Epithelial cell of umbilical artery (primary cell): ENCODE results near the gene GSTM2. TPM values are rescaled to one million over a fixed set of nuclear protein-coding genes. Genes with fewer than 3 reads are reported as not detected.

Experiments used
- total RNA-seq: library from RNA; depleted of rRNA; stranded (reverse); fragments of >200 nt; gene quantifications from 2 replicates; pipeline ENCODE4 v1.2.3, GENCODE V29; 2014

Gene GSTM2
- total RNA-seq: 0.32 and 4.3 TPM in 2 replicates

GRCh38 chr1:109667452-109668122 lies at the start of gene GSTM2:
TSS of gene GSTM2 (plus strand) at chr1:109668057. CDS start at chr1:109668116, 59 bp downstream.

GRCh38 chr1:109619576-109620400 lies 48.1 kb upstream of the GSTM2 start, which contains the start of the genes AMPD2 and GNAT2:
TSS of gene AMPD2 (plus strand) at chr1:109619837. CDS start at chr1:109621176, 1,339 bp downstream.
TSS of gene GNAT2 (minus strand) at chr1:109619616. CDS start at chr1:109612870, 6,746 bp downstream.

GRCh38 chr1:109655615-109656519 lies 12.0 kb upstream of the GSTM2 start, which contains the start of gene GSTM4:
TSS of gene GSTM4 (plus strand) at chr1:109656099. CDS start at chr1:109656390, 291 bp downstream.

GRCh38 chr1:109687641-109688499 lies 20.0 kb downstream of the GSTM2 start, which contains the start of gene GSTM1:
TSS of gene GSTM1 (plus strand) at chr1:109687817. CDS start at chr1:109687874, 57 bp downstream.

GRCh38 chr1:109711593-109712320 lies 43.9 kb downstream of the GSTM2 start, which contains the start of gene GSTM5:
TSS of gene GSTM5 (plus strand) at chr1:109712251. CDS start at chr1:109712313, 62 bp downstream.

Other genes with a start within 250 kb of the GSTM2 start
- 79.8 and 93.9 TPM in 2 replicates for gene PSMA5, start 241.6 kb upstream of the GSTM2 start, total RNA-seq
- not detected in 2 replicates for gene SYPL2, start 201.5 kb upstream of the GSTM2 start, total RNA-seq
- 1.9 and 2.1 TPM in 2 replicates for gene ATXN7L2, start 184.2 kb upstream of the GSTM2 start, total RNA-seq
- gene CYB561D1, start 174.0 kb upstream of the GSTM2 start, total RNA-seq: 3.3 and 4.5 TPM in 2 replicates
- gene AMIGO1, start 158.3 kb upstream of the GSTM2 start, total RNA-seq: 0.65 and 0.76 TPM in 2 replicates
- gene GPR61, start 128.2 kb upstream of the GSTM2 start, total RNA-seq: not detected in 2 replicates
- gene GNAI3, start 119.4 kb upstream of the GSTM2 start, total RNA-seq: 19.2 and 21.9 TPM in 2 replicates
- 0.32 TPM in 1 of 2 replicates, not detected in the other for gene GNAT2, start 48.4 kb upstream of the GSTM2 start, total RNA-seq
- 41.3 and 51.7 TPM in 2 replicates for gene AMPD2, start 48.2 kb upstream of the GSTM2 start, total RNA-seq
- 1.5 and 2.3 TPM in 2 replicates for gene GSTM4, start 12.0 kb upstream of the GSTM2 start, total RNA-seq
- gene GSTM1, start 19.8 kb downstream of the GSTM2 start, total RNA-seq: 0.32 and 2.6 TPM in 2 replicates
- gene GSTM5, start 44.2 kb downstream of the GSTM2 start, total RNA-seq: 0.65 and 0.76 TPM in 2 replicates
- 24.6 and 38.7 TPM in 2 replicates for gene GSTM3, start 73.0 kb downstream of the GSTM2 start, total RNA-seq
- gene EPS8L3, start 95.9 kb downstream of the GSTM2 start, total RNA-seq: not detected in 2 replicates
- 3.2 and 33.9 TPM in 2 replicates for gene CSF1, start 242.8 kb downstream of the GSTM2 start, total RNA-seq